ES-I3 (cell line): Measurements from ENCODE around the gene CD300E.

Experiments used
- H3K36me3 ChIP-seq: 2 replicates; pipeline ENCODE4 v1.6.1; 2013; ENCODE audit warnings: mild to moderate bottlenecking, low read length, control low read depth, moderate library complexity; ENCODE audit not compliant: insufficient read depth
- H3K4me1 ChIP-seq: 2 replicates; pipeline ENCODE4 v1.6.1; 2013; ENCODE audit warnings: mild to moderate bottlenecking, control low read depth, low read length; ENCODE audit not compliant: insufficient read depth
- H3K9ac ChIP-seq: 2 replicates; pipeline ENCODE4 v1.6.1; 2013; ENCODE audit warnings: low read depth, mild to moderate bottlenecking, low read length, moderate library complexity
- H3K9me3 ChIP-seq: 2 replicates; pipeline ENCODE4 v1.6.1; 2013; ENCODE audit warnings: mild to moderate bottlenecking, low read length, moderate library complexity; ENCODE audit not compliant: control insufficient read depth, insufficient read depth

Gene CD300E

DNA sequence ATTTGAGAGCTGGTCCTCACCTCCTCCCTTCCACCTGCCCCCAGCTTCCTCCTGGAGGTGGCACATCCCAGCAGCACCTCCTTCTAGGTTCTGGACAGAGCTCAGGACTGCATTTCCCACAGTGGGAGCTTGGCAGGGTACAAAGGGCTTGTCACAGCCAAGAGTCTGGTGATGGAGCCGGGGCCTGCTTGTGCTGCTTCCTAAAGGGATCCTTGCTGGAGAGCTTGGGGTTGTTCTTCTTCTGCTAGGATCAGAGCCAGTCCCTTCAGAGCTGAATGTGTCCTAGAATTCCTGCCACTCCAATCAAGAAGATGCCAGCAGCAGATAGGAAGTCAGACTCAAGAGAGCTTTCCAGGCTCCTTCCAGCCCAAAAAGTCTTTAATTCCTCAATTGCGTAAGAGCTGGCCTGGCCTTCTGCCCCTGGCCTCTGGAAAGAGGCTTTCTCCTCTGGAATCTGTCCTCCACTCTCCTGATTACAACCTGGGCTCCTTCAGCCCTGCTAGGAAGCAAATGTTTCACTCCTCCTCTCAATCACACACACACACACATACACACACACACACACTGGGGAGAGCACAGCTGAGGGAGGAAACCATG lies 4.4 kb downstream of the CD300E start:
- no peaks in the 10 kb centered on the region for H3K9me3 ChIP-seq
- no peak overlapping the region for H3K9ac ChIP-seq
- H3K36me3 ChIP-seq: no peaks in the 10 kb centered on the region
- H3K4me1 ChIP-seq: no peaks in the 10 kb centered on the region

DNA sequence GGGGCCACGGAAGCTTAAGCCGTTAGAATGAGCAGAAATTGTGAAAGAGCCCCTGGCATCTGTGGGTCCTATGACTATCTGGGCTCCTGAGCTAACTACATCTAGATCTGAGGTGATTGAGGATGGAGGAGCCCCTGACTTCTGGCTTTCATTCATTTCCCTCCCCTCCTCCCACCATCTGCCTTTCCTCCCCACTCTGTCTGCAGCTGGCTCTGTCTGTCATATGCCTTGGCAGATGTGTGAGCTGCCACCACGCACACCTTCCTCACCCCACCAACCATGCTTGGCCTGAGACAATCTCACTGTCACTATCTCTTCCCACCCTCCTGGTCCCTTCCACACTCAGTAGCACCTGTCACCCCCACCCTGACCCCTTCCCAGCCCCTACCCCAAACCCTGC lies 5.1 kb downstream of the CD300E start:
- Histone ChIP-seq H3K4me1 (no peaks in the 10 kb centered on the region), H3K36me3 (no peaks in the 10 kb centered on the region), H3K9me3 (no peaks in the 10 kb centered on the region), H3K9ac (no peak overlapping the region)

GRCh38 chr17:74616696-74617095 lies 6.8 kb downstream of the CD300E start:
- no peaks in the 10 kb centered on the region for H3K4me1 ChIP-seq
- no peaks in the 10 kb centered on the region for H3K9me3 ChIP-seq
- H3K36me3 ChIP-seq: no peaks in the 10 kb centered on the region
- H3K9ac ChIP-seq: no peak overlapping the region

DNA sequence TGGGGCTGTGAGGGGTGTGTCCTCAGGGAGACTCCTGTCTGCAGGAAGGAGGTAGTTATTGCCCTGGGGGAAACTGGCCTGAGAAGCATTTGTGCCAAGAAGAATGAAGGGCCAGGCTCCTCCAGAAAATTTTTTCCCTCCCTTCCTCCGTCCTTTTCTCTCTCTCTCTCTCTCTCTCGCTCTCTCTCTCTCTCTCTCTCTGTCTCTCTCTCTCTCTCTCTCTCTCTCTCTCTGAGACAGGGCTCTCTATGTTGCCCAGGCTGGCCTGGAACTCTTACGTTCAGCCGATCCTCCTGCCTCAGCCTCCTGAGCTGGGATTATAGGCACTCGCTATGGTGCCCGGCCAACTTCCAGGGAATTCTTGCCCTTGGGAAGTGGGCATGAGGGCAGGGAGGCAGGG lies 11.5 kb downstream of the CD300E start:
- H3K9me3 ChIP-seq: no peaks in the 10 kb centered on the region
- no peaks in the 10 kb centered on the region for H3K4me1 ChIP-seq
- no peaks in the 10 kb centered on the region for H3K36me3 ChIP-seq
- H3K9ac ChIP-seq: no peak overlapping the region

- no peaks in the 10 kb centered on the region for H3K36me3 ChIP-seq
- H3K4me1 ChIP-seq: no peaks in the 10 kb centered on the region
- H3K9ac ChIP-seq: no peak overlapping the region
- no peaks in the 10 kb centered on the region for H3K9me3 ChIP-seq
These were observed 13.4 kb downstream of the CD300E start for GRCh38 chr17:74610108-74610507.

DNA sequence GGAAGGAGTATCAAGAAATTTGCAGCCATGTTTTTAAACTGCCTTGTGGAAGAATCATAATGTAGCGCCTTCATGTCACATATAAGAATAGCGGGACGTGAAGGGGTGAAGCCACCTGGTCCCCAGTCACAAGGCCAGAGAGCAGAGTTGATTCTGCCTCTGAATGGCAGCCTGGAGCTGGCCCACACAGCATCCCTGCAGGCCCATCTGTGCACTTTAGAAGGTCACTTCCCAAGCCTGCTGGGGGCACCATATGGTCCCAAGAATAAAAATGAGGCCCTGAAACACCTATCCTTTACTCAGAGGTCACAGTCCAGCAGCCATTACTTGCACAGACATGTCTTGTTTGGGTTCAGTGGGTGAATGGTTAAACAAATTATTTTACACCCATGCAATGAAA lies 15.0 kb downstream of the CD300E start:
- Histone ChIP-seq H3K9me3 (no peaks in the 10 kb centered on the region), H3K9ac (no peak overlapping the region), H3K4me1 (no peaks in the 10 kb centered on the region), H3K36me3 (no peaks in the 10 kb centered on the region)

GRCh38 chr17:74607221-74607620 lies 16.3 kb downstream of the CD300E start:
- Histone ChIP-seq H3K36me3 (no peaks in the 10 kb centered on the region), H3K9me3 (no peaks in the 10 kb centered on the region), H3K9ac (no peak overlapping the region), H3K4me1 (no peaks in the 10 kb centered on the region)

- Histone ChIP-seq H3K9ac (no peak overlapping the region), H3K9me3 (no peaks in the 10 kb centered on the region), H3K36me3 (no peaks in the 10 kb centered on the region), H3K4me1 (no peaks in the 10 kb centered on the region)
These were observed 17.5 kb downstream of the CD300E start for GRCh38 chr17:74606050-74606449.

GRCh38 chr17:74605361-74605760 lies 18.2 kb downstream of the CD300E start:
- Histone ChIP-seq H3K9ac (no peak overlapping the region), H3K9me3 (no peaks in the 10 kb centered on the region), H3K4me1 (no peaks in the 10 kb centered on the region), H3K36me3 (no peaks in the 10 kb centered on the region)

DNA sequence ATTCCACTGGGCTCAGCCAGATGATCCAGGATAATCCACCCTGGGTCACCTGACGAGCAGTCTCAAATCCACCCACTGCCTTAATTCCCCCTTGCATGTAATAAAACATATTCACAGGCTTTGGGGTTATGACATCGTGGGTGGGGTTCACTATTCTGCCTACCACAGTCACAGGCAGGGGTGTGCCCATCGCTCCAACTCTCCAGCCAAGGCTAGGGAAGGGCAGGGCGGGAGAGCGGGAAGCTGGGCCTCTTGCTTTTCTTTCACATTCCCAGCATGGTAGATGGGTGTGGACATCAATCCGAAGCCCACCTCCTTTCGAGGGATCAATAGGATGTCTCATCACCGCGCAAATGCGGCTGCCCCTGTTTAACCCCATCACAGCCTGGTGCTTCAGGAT lies 18.8 kb downstream of the CD300E start:
- Histone ChIP-seq H3K9me3 (no peaks in the 10 kb centered on the region), H3K9ac (no peak overlapping the region), H3K36me3 (no peaks in the 10 kb centered on the region), H3K4me1 (no peaks in the 10 kb centered on the region)

- Histone ChIP-seq H3K9me3 (no peaks in the 10 kb centered on the region), H3K36me3 (no peaks in the 10 kb centered on the region), H3K9ac (no peak overlapping the region), H3K4me1 (peaks cover 2% of the 10 kb centered on the region; the same call in 1 of the 2 replicates)
These were observed 19.3 kb downstream of the CD300E start for GRCh38 chr17:74604200-74604599.

GRCh38 chr17:74603746-74604145 lies 19.8 kb downstream of the CD300E start:
- Histone ChIP-seq H3K9ac (no peak overlapping the region), H3K36me3 (no peaks in the 10 kb centered on the region), H3K9me3 (no peaks in the 10 kb centered on the region), H3K4me1 (peaks cover 7% of the 10 kb centered on the region)

DNA sequence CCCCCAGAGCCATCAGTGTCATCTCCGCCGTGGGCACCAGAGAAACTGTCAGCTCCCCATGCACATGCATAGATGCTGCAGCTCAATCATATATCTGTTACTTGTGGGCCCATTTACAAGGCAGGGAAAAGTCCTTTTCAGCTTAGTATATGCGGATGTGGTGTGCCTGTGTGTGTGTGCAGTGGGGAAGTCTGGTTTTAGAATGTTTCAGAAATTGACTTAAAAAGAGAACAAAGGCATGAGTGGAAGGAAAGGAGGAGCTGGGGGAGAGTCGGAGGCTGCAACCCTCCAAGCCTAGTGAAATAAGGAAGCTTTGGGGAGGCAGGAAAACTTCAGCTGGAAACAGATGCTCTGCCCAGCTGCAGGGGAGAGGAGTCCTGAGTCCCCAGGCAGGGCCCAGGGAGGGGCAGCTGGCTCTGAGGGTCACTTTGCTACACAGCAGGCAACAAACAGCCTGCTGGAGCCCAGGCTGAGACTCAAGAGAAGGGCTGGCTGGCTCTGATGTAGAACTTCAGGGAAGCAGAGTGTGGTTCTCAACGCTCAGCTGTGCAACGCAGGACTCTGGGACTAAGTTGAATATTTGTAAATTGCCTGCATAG lies 20.4 kb downstream of the CD300E start:
- Histone ChIP-seq H3K9me3 (no peaks in the 10 kb centered on the region), H3K9ac (no peak overlapping the region), H3K36me3 (no peaks in the 10 kb centered on the region), H3K4me1 (peaks cover 9% of the 10 kb centered on the region)

- peaks cover 9% of the 10 kb centered on the region for H3K4me1 ChIP-seq
- no peaks in the 10 kb centered on the region for H3K36me3 ChIP-seq
- no peak overlapping the region for H3K9ac ChIP-seq
- H3K9me3 ChIP-seq: no peaks in the 10 kb centered on the region
These were observed 21.5 kb downstream of the CD300E start for GRCh38 chr17:74601944-74602572.

DNA sequence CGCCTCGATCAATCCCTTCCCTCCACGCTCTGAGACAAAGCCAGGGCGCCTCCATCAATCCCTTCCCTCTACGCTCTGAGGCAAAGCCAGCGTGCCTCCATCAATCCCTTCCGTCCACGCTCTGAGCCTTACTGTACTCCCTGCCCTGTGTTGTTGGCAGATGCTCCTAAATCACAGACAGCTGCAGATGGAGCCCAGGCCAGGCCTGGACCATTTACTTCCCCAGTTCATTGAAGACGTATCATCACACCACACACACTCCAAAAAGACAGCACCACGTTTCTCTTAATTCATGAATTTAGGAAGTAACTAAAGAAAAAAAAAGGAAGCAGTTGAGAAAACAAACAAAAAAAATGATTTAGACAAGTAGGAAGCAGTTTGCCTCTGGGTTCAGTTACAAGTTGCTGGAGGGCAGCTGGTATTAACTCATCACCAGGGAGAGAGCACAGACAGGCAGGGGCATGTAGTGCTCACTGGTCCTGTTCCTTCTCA lies 24.0 kb downstream of the CD300E start:
- Histone ChIP-seq H3K4me1 (peaks cover 9% of the 10 kb centered on the region), H3K9ac (no peak overlapping the region)

More for the DNA sequence above, 24.0 kb downstream of the CD300E start:
- Histone ChIP-seq H3K36me3 (no peaks in the 10 kb centered on the region), H3K9me3 (no peaks in the 10 kb centered on the region)
